Fibroblast of skin of left biceps (primary cell): ENCODE data around the gene STARD5.

Source experiments
- DNase-seq, 2 experiments: peaks; one replicate each; pipeline ENCODE4 v3.0.0-alpha.2; 2013; ENCODE audit warnings: low read depth in 2 of 2

STARD5 gene

GRCh38 chr15:81293728-81294515 is 30.0 kb downstream of the STARD5 start:
- DNase-seq: no peak

DNA sequence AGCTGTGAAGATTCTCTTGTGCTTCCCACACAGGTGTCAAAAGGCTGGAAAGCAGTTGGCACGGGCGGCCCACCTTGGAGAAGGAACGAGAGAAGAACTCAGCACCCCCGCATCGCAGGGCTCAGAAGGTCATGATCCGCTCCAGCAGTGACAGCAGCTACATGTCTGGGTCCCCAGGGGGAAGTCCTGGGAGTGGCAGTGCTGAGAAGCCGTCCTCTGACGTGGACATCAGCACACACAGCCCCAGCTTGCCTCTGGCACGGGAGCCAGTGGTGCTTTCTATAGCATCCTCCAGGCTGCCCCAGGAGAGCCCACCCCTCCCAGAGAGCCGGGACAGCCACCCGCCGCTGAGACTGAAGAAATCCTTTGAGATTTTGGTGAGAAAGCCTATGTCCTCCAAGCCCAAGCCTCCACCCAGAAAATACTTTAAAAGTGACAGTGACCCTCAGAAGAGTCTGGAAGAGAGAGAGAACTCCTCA is 31.4 kb downstream of the STARD5 start:
- DNase-seq: no peak

DNA sequence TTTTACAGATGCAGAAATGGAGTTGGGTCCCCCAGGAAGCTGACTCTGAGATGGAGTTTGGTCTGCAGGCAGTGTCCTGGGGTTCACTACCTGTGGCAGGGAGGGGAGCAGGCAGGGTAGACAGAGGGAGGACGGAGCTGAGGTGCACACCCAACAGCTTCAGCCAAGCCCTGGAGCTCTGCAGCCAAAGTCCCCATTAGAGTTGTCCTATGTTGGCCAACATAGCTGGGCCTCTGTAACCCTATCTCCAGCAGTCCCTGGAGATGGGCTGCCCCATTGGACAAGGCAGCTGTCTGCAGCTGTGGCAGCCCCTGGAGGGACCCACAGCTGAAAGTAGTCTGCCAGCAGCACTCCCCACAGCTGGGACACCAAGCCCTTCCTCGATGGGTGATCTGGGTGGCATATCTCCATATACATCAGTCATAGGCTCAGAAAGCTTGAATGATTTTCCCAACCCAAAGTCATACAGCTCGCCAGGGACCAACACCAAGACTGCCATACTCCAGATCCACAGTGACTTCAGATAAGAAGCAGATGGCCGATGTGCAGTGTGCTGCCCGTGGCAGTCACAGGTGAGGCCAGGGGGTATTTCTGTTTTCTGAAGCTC is 31.9 kb downstream of the STARD5 start:
- DNase-seq: no peak

- DNase-seq: no peak
Measured at GRCh38 chr15:81289910-81290309, 34.0 kb downstream of the STARD5 start.

DNA sequence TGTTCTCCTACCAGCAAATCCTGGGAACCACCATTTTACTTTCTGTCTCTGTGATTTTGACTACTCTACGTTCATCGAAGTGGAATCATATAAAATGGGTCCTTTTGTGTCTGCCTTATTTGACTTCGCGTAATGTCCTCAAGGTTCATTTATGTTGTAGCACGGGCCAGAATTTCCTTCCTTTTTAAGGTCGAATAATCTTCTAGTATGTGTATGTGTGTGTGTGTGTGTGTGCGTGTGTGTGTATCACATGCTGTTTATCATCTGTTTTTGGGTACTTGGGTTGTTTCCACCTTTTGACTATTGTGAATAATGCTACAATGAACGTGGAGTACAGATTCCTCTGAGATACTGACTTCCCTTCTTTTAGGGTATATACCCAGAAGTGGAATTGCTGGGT is 35.3 kb downstream of the STARD5 start:
- no peak for DNase-seq

- no peak for DNase-seq
Measured at GRCh38 chr15:81288040-81288439, 35.9 kb downstream of the STARD5 start.

DNA sequence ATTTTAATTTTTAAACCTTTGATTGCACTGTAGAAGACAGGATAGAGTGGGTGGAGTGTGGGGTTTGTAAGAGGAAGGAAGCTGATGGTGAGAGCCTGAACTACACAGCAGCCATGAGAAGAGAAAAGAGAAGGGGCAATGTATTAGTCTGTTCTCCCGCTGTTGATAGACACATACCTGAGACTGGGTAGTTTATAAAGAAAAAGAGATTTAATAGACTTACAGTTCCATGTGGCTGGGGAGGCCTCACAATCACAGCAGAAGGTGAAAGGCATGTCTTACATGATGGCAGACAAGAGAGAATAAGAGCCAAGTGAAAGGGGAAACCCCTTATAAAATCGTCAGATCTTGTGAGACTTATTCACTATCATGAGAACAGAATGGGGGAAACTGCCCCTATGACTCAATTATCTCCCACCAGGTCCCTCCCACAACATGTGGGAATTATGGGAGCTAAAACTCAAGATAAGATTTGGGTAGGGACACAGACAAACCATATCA is 37.3 kb downstream of the STARD5 start:
- DNase-seq: no peak

DNA sequence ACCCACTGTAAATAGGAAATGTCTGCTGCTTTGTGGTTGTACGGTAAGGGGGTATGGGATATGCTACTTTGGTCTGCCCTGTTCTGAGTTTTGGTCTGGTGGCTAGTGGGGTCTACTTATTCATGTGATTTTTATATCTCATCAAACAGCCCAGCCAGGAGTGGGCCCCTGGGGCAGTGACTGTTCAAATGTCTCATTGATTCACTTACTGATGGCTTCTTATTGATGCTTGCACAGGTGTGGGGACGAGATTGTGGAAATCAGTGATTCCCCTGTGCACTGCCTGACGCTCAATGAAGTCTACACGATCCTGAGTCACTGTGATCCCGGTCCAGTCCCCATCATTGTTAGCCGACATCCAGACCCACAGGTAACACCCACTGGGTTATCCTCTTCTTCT is 38.5 kb downstream of the STARD5 start:
- no peak for DNase-seq

GRCh38 chr15:81284256-81285031 is 39.5 kb downstream of the STARD5 start:
- DNase-seq: no peak

- no peak for DNase-seq
Measured at GRCh38 chr15:81282911-81283310, 41.0 kb downstream of the STARD5 start.

DNA sequence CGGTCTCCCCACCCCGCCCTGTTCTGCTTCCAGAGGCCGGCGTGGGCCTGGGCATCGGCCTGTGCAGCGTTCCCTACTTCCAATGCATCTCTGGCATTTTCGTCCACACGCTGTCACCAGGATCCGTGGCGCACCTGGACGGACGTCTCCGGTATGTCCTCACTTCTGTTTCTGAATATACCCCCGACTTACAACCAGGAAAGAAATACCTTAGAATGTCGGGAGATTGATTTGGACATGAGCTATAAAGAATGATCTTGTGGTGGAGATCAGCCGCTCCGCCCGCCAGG is 41.4 kb downstream of the STARD5 start:
- DNase-seq: no peak

DNA sequence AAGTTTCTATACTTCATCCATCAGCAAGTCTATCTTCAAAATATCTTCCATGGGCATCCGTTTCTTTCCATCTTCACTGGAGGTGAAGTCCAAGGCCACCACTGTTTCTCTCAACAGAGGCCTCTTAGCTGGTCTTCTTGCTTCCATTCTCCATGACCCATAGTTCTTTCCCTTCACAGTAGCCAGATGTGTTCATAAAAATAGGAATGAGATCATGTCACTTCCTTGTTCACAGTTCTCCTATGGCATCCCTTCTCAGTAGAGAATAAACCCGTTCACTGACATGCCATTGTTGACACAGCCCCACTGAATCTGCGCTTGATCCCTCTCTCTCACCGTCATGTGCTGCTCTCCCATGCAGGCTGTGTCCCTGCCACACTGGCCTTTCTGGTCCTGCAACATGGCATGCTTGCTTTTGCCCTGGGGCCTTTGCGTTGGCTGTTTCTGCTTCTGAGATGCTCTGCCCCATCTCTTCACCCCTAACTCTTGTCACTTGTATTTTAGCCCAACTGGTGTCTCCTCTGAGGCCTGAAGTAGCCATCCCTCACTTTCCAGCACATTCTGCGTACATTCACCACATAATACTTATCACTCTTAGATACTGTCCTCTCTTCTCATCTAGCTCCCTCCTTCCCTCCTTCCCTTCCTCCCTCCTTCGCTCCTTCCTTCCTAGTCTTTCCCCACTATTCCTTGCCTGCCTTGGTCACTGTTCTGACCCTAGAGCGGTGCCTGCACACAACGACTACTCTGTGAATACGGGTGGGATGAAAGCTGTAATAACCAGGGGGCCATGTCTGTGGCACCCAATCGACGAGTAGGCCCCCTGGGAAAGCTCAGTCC is 42.0 kb downstream of the STARD5 start:
- DNase-seq: no peak

DNA sequence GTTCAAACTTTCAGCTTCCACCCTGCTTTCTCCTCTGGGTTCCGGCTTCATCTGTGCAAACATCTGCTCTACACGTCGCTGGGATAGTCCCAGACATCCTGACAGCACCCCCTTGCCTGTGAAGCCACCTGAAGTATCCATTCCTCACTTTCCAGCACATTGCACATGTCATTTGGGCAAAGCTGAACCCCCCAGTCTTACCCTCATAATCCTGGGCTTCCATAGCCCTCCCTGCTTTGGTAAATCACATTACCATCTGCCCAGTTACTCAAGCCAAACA is 42.5 kb downstream of the STARD5 start:
- no peak for DNase-seq

DNA sequence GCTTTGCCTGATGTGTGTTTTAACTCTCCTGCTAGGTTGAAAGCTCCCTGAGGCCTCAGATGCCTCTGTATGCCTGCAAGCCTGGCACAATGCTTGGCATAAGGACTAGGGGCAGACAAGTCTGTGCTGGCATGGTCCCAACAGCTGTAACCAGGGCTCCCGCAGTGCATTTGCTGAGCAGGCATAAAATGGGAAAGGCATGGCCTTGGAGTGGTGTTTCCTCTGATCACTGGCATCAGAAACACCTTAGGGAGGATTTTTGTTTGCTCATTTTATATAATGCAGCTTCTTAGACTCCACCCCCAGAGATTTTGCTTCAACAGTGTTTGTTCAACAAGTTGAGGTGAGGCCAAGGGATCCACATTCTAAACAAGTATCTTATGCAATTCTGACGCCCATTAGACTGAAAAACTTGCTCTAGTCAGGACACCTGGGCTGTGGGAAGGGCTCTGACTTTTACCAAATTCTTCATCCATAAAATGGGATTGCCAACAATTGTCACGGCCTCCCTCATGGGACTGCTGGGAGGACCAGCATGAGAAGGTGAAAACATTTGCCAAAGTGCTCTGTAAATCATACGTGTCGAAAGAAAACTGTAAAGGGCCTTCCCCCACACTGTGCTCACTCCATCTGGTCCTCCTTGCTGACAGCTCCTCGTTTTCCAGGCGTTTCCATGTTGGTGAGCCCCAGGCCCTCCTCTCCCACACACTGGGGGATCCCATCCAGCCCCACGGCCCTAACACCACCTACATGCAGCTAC is 43.1 kb downstream of the STARD5 start:
- no peak for DNase-seq

DNA sequence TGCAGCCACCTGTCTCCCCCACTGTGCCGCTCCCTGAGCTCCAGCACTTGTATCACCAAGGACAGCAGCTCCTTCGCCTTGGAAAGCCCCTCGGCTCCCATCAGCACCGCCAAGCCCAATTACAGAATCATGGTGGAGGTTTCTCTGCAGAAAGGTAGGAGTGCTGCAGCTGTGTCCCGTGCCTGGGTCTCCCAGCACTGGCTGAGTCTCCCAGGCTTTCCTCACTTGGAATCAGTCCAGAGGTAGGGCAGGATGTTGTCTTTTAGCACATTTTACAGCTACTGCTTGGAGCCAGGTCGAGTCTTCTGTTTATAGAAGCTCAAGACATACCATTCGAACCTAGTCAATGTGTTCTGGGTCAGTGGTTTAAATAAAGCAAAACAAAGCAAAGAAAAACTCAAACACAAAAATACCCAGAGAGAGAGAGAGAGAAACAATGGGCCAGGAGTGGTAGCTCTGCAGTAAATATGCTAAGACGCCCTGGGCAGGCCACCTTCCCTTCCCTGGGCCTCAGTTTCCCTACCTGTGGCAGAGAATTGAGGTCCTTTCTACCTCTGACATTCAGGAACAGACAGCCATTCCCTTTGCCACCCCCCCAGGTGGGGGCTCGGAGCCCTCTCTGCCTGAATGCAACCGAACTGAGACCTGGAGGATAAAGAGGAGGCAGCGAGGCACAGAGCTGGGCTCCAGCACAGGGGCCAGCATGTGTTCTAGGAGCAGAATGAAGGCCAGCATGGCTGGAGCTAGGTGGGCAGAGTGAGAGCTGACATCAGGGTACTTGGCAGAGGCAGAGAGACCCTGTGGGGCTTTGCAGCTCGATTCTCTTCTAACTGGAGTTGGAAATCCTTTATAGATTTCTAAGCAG is 44.1 kb downstream of the STARD5 start:
- no peak for DNase-seq

DNA sequence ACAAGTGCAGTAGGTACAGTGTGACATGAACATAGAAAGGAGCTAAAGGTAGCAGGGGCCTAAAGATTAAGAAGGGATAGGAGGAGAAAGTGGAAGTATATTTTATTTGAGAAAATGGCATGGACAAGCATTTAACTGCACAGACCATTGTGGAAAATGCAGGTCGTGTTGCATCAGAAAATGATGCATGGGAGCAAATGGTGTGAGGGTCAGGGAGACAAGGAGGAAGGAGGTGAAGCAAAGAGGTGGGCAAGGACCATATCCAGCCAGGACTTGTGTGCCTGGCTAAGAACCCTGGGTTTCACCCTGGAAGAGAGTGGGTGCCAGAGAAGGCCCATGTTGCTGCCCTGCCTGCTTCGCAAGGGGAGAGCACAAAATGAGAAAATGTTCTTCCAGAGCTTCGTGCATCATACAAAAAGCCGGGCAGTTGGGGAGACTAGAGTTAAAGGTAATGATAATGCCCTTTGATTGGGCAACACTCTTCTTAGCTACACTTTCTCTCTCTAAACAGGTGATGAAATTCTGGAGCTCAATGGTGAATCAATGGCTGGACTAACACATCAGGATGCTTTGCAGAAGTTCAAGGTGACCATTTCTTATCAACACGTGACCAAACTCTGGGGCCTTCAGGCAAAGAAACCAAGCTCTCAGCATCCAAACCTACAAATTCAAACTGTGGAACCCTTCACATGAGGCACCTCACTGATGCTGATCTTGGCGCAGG is 45.5 kb downstream of the STARD5 start:
- no peak for DNase-seq

DNA sequence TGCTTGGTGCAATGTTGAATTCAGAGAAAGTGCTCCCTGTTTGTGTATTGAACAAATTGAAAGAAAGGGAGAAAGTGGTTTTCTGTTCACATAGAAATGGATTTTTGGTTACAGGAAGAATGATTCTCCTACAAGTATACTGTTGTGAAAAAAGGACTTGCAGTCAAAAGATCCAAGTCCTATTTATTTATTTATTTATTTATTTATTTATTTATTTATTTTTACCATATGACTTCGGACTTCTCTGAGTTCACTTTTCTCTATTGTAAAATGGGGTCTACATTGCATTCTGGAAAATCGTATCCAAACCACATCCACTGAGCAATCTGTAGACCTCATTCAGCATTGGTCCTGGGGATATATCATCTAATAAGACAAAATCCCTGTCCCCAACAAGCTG is 46.1 kb downstream of the STARD5 start:
- no peak for DNase-seq

DNA sequence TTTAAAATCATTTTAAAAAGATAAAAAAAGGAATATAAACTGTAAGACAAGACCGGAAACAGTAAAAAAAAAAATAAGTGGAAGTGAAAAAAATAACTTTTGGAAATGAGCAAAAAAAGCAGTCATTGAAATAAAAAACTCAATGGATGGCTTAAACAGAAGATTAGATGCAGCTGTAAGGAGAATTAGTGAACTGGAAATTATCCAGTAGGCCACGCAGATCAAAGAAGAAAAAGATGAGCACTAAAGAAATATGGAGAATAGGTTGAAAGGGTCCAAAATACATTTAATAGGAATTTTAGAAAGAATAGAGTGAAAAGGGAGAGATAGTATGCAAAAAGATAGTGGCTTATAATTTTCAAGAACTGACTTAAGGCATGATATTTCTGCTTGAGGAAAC is 47.0 kb downstream of the STARD5 start:
- DNase-seq: no peak

- peak in 1 of 2 experiments; percentile 31 for DNase-seq
Measured at GRCh38 chr15:81275711-81276392, 48.1 kb downstream of the STARD5 start.
